GM19397 (cell line): Measurements from ENCODE around the gene FXYD6.

Experiments
- ATAC-seq: cut with Tn5 transposase; IDR thresholded peaks from one replicate; pipeline ENCODE4 v1.9.1; 2021; ENCODE audit warnings: mild to moderate bottlenecking, moderate library complexity; ENCODE audit not compliant: unreplicated experiment

The FXYD6 gene

GRCh38 chr11:117852309-117852708, 24.1 kb downstream of the FXYD6 start:
- no peak for ATAC-seq

- no peak for ATAC-seq
Measured at GRCh38 chr11:117851852-117852251, 24.6 kb downstream of the FXYD6 start.

- ATAC-seq, result no peak
Measured at GRCh38 chr11:117851106-117851505, 25.4 kb downstream of the FXYD6 start.

GRCh38 chr11:117849781-117850414, 26.6 kb downstream of the FXYD6 start:
- ATAC-seq, result no peak

GRCh38 chr11:117843666-117844484, 32.6 kb downstream of the FXYD6 start:
- ATAC-seq, result no peak

GRCh38 chr11:117842131-117842941, 34.1 kb downstream of the FXYD6 start:
- ATAC-seq, result no peak

GRCh38 chr11:117841551-117842031, 34.9 kb downstream of the FXYD6 start:
- no peak for ATAC-seq

GRCh38 chr11:117840881-117841550, 35.4 kb downstream of the FXYD6 start:
- no peak for ATAC-seq

GRCh38 chr11:117839936-117840813, 36.3 kb downstream of the FXYD6 start:
- no peak for ATAC-seq

- ATAC-seq, result no peak
Measured at GRCh38 chr11:117839380-117839881, 37.0 kb downstream of the FXYD6 start.

GRCh38 chr11:117838901-117839300, 37.6 kb downstream of the FXYD6 start:
- ATAC-seq, result no peak

- ATAC-seq, result no peak
Measured at GRCh38 chr11:117837791-117838190, 38.7 kb downstream of the FXYD6 start.

- ATAC-seq, result no peak
Measured at GRCh38 chr11:117837070-117837776, 39.2 kb downstream of the FXYD6 start.

GRCh38 chr11:117836077-117836960, 40.1 kb downstream of the FXYD6 start:
- no peak for ATAC-seq

- no peak for ATAC-seq
Measured at GRCh38 chr11:117835576-117835975, 40.9 kb downstream of the FXYD6 start.

GRCh38 chr11:117834838-117835443, 41.5 kb downstream of the FXYD6 start:
- ATAC-seq, result no peak

- ATAC-seq, result no peak
Measured at GRCh38 chr11:117834068-117834810, 42.2 kb downstream of the FXYD6 start.
